ENCODE measurements around the gene IGHMBP2. TPM values are rescaled to one million over a fixed set of nuclear protein-coding genes. Genes with fewer than 3 reads are reported as not detected.

Gene IGHMBP2
- total RNA-seq, 3 donors from 2014 or later (not counting 1 experiment from before 2014, with no cell fraction given) = 31.5 to 52.3 (median 48.5) TPM

DNA sequence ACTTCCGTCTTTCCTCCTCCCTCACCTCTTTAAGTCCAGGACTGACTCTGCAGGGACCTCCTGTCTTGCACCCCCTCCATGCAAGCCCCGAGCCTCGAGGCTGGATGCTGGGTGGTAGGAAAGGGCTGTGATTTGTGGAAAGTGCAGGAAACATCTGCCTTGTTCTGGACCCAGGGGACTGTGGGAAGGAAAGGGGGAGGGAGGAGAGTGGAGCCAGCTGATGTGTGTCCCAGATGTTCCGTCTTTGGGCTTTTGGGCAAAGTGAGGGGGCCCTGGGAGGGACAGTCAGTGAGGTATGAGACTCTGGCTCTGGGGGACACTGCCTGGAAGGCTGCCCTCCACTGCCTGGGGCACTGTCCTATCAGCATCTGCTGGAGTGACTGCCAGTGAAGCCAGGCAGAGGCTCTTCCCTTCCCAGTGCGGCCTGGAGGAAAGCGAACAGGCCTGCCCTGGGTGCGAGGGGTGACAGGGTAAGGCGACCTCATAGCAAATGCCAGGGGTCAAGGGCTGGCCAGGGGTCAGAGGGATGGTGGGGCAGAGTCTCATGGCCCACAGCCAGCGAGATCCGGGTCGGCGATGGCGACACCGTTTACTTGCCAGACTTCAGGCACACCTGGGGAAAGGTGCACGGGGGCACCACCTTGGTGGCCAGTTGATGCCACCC lies 75.4 kb downstream of the IGHMBP2 start:
- Histone ChIP-seq H3K36me3 (ENCODE audit: control insufficient read depth, insufficient read depth, low read length) (no peaks in the 10 kb centered on the region), H3K4me3 (ENCODE audit: low read length) (no peak overlapping the region), H3K27ac (ENCODE audit: low read length) (no peak overlapping the region), H3K9me3 (ENCODE audit: control insufficient read depth, insufficient read depth, low read length) (no peaks in the 10 kb centered on the region), H3K4me1 (ENCODE audit: control insufficient read depth, insufficient read depth, low read length) (no peaks in the 10 kb centered on the region), H3K27me3 (ENCODE audit: control insufficient read depth, insufficient read depth, low read length) (no peaks in the 10 kb centered on the region)
- Mint-ChIP-seq H3K4me1 (no peaks in the 10 kb centered on the region), H3K4me3 (no peak overlapping the region), H3K27ac (no peak overlapping the region), H3K9me3 (peaks cover 0 to 6% of the 10 kb centered on the region in 2 donors), H3K27me3 (ENCODE audit: low read depth in 2 of 2) (peaks cover 3 to 19% of the 10 kb centered on the region in 2 donors), H3K36me3 (peaks cover 11% of the 10 kb centered on the region)
- TF ChIP-seq, protein P1, sequence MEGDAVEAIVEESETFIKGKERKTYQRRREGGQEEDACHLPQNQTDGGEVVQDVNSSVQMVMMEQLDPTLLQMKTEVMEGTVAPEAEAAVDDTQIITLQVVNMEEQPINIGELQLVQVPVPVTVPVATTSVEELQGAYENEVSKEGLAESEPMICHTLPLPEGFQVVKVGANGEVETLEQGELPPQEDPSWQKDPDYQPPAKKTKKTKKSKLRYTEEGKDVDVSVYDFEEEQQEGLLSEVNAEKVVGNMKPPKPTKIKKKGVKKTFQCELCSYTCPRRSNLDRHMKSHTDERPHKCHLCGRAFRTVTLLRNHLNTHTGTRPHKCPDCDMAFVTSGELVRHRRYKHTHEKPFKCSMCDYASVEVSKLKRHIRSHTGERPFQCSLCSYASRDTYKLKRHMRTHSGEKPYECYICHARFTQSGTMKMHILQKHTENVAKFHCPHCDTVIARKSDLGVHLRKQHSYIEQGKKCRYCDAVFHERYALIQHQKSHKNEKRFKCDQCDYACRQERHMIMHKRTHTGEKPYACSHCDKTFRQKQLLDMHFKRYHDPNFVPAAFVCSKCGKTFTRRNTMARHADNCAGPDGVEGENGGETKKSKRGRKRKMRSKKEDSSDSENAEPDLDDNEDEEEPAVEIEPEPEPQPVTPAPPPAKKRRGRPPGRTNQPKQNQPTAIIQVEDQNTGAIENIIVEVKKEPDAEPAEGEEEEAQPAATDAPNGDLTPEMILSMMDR (IDR thresholded peaks at IDR 0.05) = no peak
- DNase-seq = no peak
- intact Hi-C loops (cut with micrococcal nuclease) = no loop called here
- ATAC-seq = no peak
- WGBS (ENCODE audit: insufficient coverage) = 65% methylated on average over 15 of the region's 15 CpGs

DNA sequence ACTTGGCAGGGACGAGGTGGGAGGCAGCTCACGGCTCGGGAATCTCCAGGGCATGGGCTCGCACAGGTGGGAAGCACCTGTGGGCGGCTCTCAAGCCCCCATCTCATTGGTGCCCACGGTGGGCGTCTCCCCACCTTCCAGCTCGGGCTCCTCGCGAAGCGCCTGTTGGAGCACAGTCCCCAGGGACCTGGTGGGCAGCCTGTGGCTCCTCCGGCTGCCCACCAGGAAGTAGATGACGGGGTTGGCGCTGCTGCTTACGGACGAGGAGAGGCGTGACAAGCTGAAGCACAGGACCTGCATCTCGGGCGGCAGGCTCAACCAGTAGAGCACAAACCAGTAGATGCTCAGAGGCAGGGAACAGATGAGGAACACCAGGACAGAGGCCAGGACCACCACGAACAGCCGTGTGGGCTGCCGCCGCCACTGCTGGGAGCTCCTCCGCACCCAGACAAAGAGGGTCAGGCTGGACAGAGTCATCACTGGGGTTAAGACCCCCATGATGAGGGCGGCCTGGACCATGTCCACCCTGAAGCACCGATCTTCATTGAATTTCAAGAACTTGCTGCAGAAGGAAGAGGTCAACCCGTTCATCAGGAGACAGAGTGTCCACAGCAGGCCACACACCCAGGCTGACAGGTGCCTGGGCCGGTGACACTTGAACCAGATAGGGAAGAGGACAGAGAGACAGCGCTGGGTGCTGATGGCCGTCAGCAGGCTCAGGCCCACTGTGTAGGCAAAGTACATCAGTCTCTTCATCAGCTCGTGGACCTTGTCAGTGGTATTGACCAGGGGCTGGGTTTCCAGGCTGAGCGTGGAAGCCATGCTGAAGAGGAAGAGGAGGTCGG lies 76.5 kb downstream of the IGHMBP2 start:
- H3K4me3 Mint-ChIP-seq = no peak overlapping the region
- H3K4me3 ChIP-seq (ENCODE audit: low read length) = no peak overlapping the region
- WGBS (ENCODE audit: insufficient coverage) = 80% methylated on average over 33 of the region's 33 CpGs
- H3K36me3 Mint-ChIP-seq = peaks cover 11% of the 10 kb centered on the region
- no peaks in the 10 kb centered on the region for H3K36me3 ChIP-seq (ENCODE audit: control insufficient read depth, insufficient read depth, low read length)
- H3K27ac Mint-ChIP-seq = no peak overlapping the region
- no peaks in the 10 kb centered on the region for H3K27me3 ChIP-seq (ENCODE audit: control insufficient read depth, insufficient read depth, low read length)
- H3K4me1 ChIP-seq (ENCODE audit: control insufficient read depth, insufficient read depth, low read length) = no peaks in the 10 kb centered on the region
- no peaks in the 10 kb centered on the region for H3K9me3 ChIP-seq (ENCODE audit: control insufficient read depth, insufficient read depth, low read length)
- H3K4me1 Mint-ChIP-seq = no peaks in the 10 kb centered on the region
- no peak overlapping the region for H3K27ac ChIP-seq (ENCODE audit: low read length)
- TF ChIP-seq, protein P1 (IDR thresholded peaks at IDR 0.05) = no peak
- intact Hi-C loops (cut with micrococcal nuclease) = no loop called here
- peaks cover 6 to 24% of the 10 kb centered on the region in 2 donors for H3K27me3 Mint-ChIP-seq (ENCODE audit: low read depth in 2 of 2)
- peaks cover 0 to 6% of the 10 kb centered on the region in 2 donors for H3K9me3 Mint-ChIP-seq
- DNase-seq (peak in 1 of 2 donors; percentile 6), ATAC-seq (no peak)

DNA sequence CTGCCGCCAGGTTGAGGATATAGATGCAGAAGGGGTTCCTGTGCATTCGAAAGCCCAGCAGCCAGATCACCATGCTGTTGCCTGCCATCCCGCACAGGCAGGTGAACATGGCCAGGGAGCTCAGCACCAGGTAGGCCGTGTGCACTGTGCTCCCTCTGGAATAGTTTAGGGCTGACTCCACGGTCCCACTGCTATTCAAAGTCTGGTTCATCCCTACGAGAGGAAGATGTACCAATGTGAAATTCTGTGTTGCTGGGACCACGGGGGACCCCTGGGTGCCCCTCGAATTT lies 77.0 kb downstream of the IGHMBP2 start, which contains the start of gene MRGPRD:
Gene MRGPRD (minus strand): TSS at position 211 of the 290 bp plus-strand sequence. CDS start 0 bp downstream, at position 211.
- DNase-seq = peak in 1 of 2 donors; percentile 7
- no peaks in the 10 kb centered on the region for H3K4me1 ChIP-seq (ENCODE audit: control insufficient read depth, insufficient read depth, low read length)
- Mint-ChIP-seq H3K36me3 (peaks cover 11% of the 10 kb centered on the region), H3K4me3 (no peak within 1 kb of the TSS), H3K27ac (no peak within 1 kb of the TSS), H3K27me3 (ENCODE audit: low read depth in 2 of 2) (peaks cover 9 to 24% of the 10 kb centered on the region in 2 donors), H3K9me3 (peaks cover 0 to 6% of the 10 kb centered on the region in 2 donors), H3K4me1 (no peaks in the 10 kb centered on the region)
- WGBS (ENCODE audit: insufficient coverage) = 88% methylated on average over 8 of the region's 8 CpGs
- intact Hi-C loops (cut with micrococcal nuclease) = no loop called here
- no peak for ATAC-seq
- TF ChIP-seq, protein P1 (IDR thresholded peaks at IDR 0.05) = no peak
- no peaks in the 10 kb centered on the region for H3K9me3 ChIP-seq (ENCODE audit: control insufficient read depth, insufficient read depth, low read length)
- no peak within 1 kb of the TSS for H3K4me3 ChIP-seq (ENCODE audit: low read length)
- no peaks in the 10 kb centered on the region for H3K27me3 ChIP-seq (ENCODE audit: control insufficient read depth, insufficient read depth, low read length)
- H3K36me3 ChIP-seq (ENCODE audit: control insufficient read depth, insufficient read depth, low read length) = no peaks in the 10 kb centered on the region
- no peak within 1 kb of the TSS for H3K27ac ChIP-seq (ENCODE audit: low read length)

All from natural killer cell (primary cell).